Muscle layer of duodenum (tissue), 2 donors: ENCODE data around the gene CSNK1A1L.

Experiments
- H3K27ac ChIP-seq: one replicate; pipeline ENCODE4 v1.7.0; 2013; ENCODE audit warnings: mild to moderate bottlenecking, low read length
- H3K27me3 ChIP-seq: one replicate; pipeline ENCODE4 v1.7.0; 2013; ENCODE audit warnings: low read depth, mild to moderate bottlenecking, control low read depth, low read length
- H3K36me3 ChIP-seq, 2 donors: one replicate each; pipeline ENCODE4 v1.7.0; 2013; ENCODE audit warnings: low read length in 2 of 2, control low read depth in 1 of 2, mild to moderate bottlenecking in 1 of 2; ENCODE audit not compliant: insufficient read depth in 2 of 2, control insufficient read depth in 1 of 2
- H3K4me1 ChIP-seq, 2 donors: one replicate each; pipeline ENCODE4 v1.7.0; 2013; ENCODE audit warnings: low read length in 2 of 2, mild to moderate bottlenecking in 2 of 2, control low read depth in 1 of 2, moderate library complexity in 1 of 2; ENCODE audit not compliant: insufficient read depth in 2 of 2, control insufficient read depth in 1 of 2
- H3K4me3 ChIP-seq, 2 donors: one replicate each; pipeline ENCODE4 v1.7.0; 2013; ENCODE audit warnings: low read length in 2 of 2, low read depth in 1 of 2, mild to moderate bottlenecking in 1 of 2
- H3K9me3 ChIP-seq, 2 donors: one replicate each; pipeline ENCODE4 v1.7.0; 2013; ENCODE audit warnings: low read length in 2 of 2, control low read depth in 1 of 2, mild to moderate bottlenecking in 1 of 2; ENCODE audit not compliant: control insufficient read depth in 1 of 2
- donor health status: healthy.

CSNK1A1L gene

DNA sequence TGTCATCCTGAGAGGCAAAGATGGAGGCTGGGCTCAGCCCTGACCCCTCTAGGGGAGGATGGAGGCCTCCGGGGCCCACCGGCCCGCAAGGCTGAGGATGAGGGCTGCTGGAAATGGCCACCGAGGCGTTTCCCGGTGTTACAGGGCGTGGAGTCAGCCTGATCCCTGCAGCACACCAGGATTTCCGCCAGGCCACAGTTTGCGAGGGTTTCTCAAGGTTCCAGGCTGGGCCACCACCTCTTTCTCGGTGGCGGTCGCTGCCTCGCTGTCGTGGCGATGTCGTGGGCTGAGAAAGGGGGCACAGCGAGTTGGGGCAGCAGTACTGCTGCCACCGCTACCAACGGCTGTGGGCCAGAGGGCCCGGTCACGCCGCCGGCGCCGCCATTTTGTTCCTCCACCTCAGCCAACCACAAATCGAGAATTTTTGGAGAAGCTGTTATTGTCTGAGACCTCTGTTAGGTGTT, at the start of gene CSNK1A1L:
CSNK1A1L (minus strand) TSS at position 414 of the 464 bp plus-strand sequence; CDS start at position 6, 408 bp downstream.
- no peak within 1 kb of the TSS for H3K27ac ChIP-seq
- no peaks in the 10 kb centered on the region for H3K9me3 ChIP-seq
- H3K4me3 ChIP-seq, result no peak within 1 kb of the TSS
- no peaks in the 10 kb centered on the region for H3K36me3 ChIP-seq
- H3K27me3 ChIP-seq, result no peaks in the 10 kb centered on the region
- no peaks in the 10 kb centered on the region for H3K4me1 ChIP-seq

DNA sequence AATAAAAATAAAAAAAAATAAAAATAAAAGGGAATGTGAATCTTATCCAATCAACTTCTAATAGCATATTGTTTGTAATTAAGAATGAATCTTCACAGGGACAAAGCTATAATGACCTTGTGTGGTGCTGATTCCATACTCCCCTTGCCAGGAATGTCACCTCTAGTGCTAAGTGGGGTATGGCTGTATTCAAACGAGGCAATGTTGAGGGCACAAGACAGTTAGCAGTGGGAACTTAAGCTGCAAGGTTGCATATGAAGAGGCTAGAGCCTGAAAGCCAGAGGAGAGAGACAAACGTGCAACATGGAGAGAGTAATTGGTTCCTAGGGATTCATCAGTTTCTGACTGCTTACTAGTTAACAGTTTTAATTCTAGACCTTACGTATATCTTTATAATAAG, 43.9 kb upstream of the CSNK1A1L start:
- Histone ChIP-seq H3K36me3 (no peaks in the 10 kb centered on the region), H3K4me3 (no peak overlapping the region), H3K4me1 (no peaks in the 10 kb centered on the region), H3K27ac (no peak overlapping the region), H3K27me3 (no peaks in the 10 kb centered on the region), H3K9me3 (no peaks in the 10 kb centered on the region)

DNA sequence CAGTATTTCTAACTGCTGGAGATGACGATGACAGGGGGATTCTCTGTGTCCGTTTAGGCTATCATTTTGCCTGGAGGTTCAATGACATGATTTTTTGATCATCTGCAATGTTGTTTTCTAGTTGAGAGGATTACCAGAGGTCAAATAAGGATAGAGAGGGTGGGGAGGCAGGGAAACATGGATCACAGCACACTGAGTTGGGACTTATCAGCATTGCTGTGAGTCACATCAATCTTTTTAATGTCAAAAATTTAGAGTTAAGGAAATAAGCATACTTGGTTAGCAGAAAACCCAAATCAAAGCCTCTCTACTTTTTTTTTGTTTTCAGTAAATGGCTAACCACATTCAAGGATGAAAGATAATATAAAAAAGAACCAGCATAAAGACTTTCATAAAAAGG, 43.0 kb upstream of the CSNK1A1L start:
- no peak overlapping the region for H3K27ac ChIP-seq
- H3K9me3 ChIP-seq, result no peaks in the 10 kb centered on the region
- H3K36me3 ChIP-seq, result no peaks in the 10 kb centered on the region
- no peaks in the 10 kb centered on the region for H3K27me3 ChIP-seq
- H3K4me1 ChIP-seq, result no peaks in the 10 kb centered on the region
- H3K4me3 ChIP-seq, result no peak overlapping the region

GRCh38 chr13:37144661-37145060, 39.2 kb upstream of the CSNK1A1L start:
- Histone ChIP-seq H3K27me3 (no peaks in the 10 kb centered on the region), H3K4me1 (no peaks in the 10 kb centered on the region), H3K36me3 (no peaks in the 10 kb centered on the region), H3K9me3 (no peaks in the 10 kb centered on the region), H3K4me3 (no peak overlapping the region), H3K27ac (no peak overlapping the region)

- Histone ChIP-seq H3K27me3 (no peaks in the 10 kb centered on the region), H3K4me3 (no peak overlapping the region), H3K4me1 (no peaks in the 10 kb centered on the region), H3K27ac (no peak overlapping the region), H3K36me3 (no peaks in the 10 kb centered on the region), H3K9me3 (no peaks in the 10 kb centered on the region)
These were observed 38.4 kb upstream of the CSNK1A1L start for GRCh38 chr13:37143911-37144310.

DNA sequence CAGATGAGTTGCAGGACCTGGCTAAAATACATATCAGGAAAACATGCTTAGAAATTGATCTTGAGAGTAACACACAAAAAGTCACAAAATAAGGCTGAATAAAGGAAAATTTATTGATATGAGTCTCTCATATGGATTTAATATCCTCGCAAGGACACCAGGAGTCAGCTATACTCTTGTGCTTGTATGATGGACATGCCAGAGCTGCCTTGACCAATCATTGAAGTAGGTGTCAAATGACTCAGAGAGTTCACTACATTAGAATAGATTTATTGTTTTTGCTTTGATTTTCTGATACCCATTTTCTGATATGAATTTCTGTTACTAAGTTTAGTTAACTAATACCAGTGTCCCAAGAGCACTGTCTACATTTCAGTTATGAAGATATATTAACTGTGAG, 37.4 kb upstream of the CSNK1A1L start:
- Histone ChIP-seq H3K27ac (no peak overlapping the region), H3K9me3 (no peaks in the 10 kb centered on the region), H3K4me1 (no peaks in the 10 kb centered on the region), H3K36me3 (no peaks in the 10 kb centered on the region), H3K27me3 (no peaks in the 10 kb centered on the region), H3K4me3 (no peak overlapping the region)

- Histone ChIP-seq H3K4me1 (no peaks in the 10 kb centered on the region), H3K4me3 (no peak overlapping the region), H3K9me3 (no peaks in the 10 kb centered on the region), H3K27me3 (no peaks in the 10 kb centered on the region), H3K36me3 (no peaks in the 10 kb centered on the region), H3K27ac (no peak overlapping the region)
These were observed 35.5 kb upstream of the CSNK1A1L start for GRCh38 chr13:37141011-37141410.

DNA sequence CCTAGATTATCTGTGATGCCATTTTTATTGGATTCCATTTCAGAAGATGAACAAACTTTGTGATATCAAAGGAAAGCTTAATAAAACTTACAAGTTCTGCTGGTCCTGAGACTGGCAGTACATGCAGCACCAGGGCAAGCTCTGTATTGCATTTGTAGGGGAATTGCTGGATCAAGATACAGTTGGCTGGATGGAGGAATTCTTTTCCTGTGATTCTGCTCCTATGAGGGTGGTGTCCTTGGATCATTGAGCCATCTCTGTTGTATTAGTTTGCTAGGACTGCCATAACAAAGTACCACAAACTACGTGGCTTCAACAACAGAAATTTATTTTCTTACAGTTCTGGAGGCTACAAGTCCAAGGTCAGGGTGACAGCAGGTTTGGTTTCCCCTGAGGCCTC, 33.9 kb upstream of the CSNK1A1L start:
- Histone ChIP-seq H3K4me1 (no peaks in the 10 kb centered on the region), H3K27me3 (no peaks in the 10 kb centered on the region), H3K27ac (no peak overlapping the region), H3K36me3 (no peaks in the 10 kb centered on the region), H3K4me3 (no peak overlapping the region), H3K9me3 (no peaks in the 10 kb centered on the region)

GRCh38 chr13:37138926-37139325, 33.5 kb upstream of the CSNK1A1L start:
- Histone ChIP-seq H3K36me3 (no peaks in the 10 kb centered on the region), H3K27me3 (no peaks in the 10 kb centered on the region), H3K9me3 (no peaks in the 10 kb centered on the region), H3K4me3 (no peak overlapping the region), H3K27ac (no peak overlapping the region), H3K4me1 (no peaks in the 10 kb centered on the region)

DNA sequence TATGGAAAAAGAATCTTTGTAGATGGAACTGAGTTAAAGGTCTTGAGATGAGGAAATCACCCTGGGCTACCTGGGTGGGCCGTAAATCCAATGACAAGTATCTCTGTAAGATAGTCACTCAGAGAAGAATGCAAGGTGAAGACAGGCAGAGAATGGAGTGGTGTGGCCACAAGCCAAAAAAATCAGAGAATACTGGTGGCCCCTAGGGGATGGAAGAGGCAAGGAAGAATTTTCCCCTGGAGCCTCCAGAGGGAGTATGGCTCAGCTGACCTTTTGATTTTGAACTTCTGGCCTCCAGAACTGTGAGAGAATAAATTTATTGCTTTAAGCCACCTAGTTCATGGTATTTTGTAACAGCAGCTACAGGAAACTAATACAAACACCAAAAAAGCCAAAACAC, 32.7 kb upstream of the CSNK1A1L start:
- H3K4me1 ChIP-seq, result no peaks in the 10 kb centered on the region
- H3K4me3 ChIP-seq, result no peak overlapping the region
- no peaks in the 10 kb centered on the region for H3K9me3 ChIP-seq
- no peak overlapping the region for H3K27ac ChIP-seq
- H3K36me3 ChIP-seq, result no peaks in the 10 kb centered on the region
- no peaks in the 10 kb centered on the region for H3K27me3 ChIP-seq

GRCh38 chr13:37136633-37137032, 31.2 kb upstream of the CSNK1A1L start:
- H3K27ac ChIP-seq, result no peak overlapping the region
- no peak overlapping the region for H3K4me3 ChIP-seq
- no peaks in the 10 kb centered on the region for H3K36me3 ChIP-seq
- H3K9me3 ChIP-seq, result no peaks in the 10 kb centered on the region
- no peaks in the 10 kb centered on the region for H3K4me1 ChIP-seq
- H3K27me3 ChIP-seq, result no peaks in the 10 kb centered on the region

- H3K27ac ChIP-seq, result no peak overlapping the region
- no peaks in the 10 kb centered on the region for H3K27me3 ChIP-seq
- no peaks in the 10 kb centered on the region for H3K4me1 ChIP-seq
- H3K4me3 ChIP-seq, result no peak overlapping the region
- no peaks in the 10 kb centered on the region for H3K36me3 ChIP-seq
- H3K9me3 ChIP-seq, result no peaks in the 10 kb centered on the region
These were observed 30.7 kb upstream of the CSNK1A1L start for GRCh38 chr13:37136187-37136586.
